WTC11 (cell line): ENCODE measurements around the gene DAO. TPM values are rescaled to one million over a fixed set of nuclear protein-coding genes. Genes with fewer than 3 reads are reported as not detected.

Experiments used
- ATAC-seq: fragments of 200-7000 bp; cut with Tn5 transposase; 2 replicates; pipeline ENCODE4 v1.10.0; 2021; ENCODE audit warnings: mild to moderate bottlenecking, moderate library complexity
- CTCF ChIA-PET: fragments of 300-600 bp; sonication (Branson Sonifier 250); formaldehyde crosslinking; loops from one replicate; lab custom pipeline; 2021; ENCODE audit warnings: antibody characterized with exemption; lab: Charles Lee
- POLR2A ChIA-PET: fragments of 350-600 bp; sonication (Branson Sonifier 250); formaldehyde crosslinking; loops from one replicate; lab custom pipeline; 2021; ENCODE audit warnings: antibody characterized with exemption; lab: Charles Lee
- DNase-seq: peaks from one replicate; pipeline ENCODE4 v3.0.0; 2021; ENCODE audit warnings: low spot score
- H3K27ac Mint-ChIP-seq: 2 replicates; pipeline ENCODE4 v1.8.0; 2021; ENCODE audit warnings: mixed read lengths
- H3K27me3 Mint-ChIP-seq: 2 replicates; pipeline ENCODE4 v1.8.0; 2021; ENCODE audit warnings: low read depth, mild to moderate bottlenecking, moderate library complexity, mixed read lengths
- H3K36me3 Mint-ChIP-seq: 2 replicates; pipeline ENCODE4 v1.8.0; 2021; ENCODE audit warnings: mixed read lengths
- H3K4me1 Mint-ChIP-seq: 2 replicates; pipeline ENCODE4 v1.8.0; 2022; ENCODE audit warnings: mixed read lengths
- H3K4me3 Mint-ChIP-seq: 2 replicates; pipeline ENCODE4 v1.8.0; 2021; ENCODE audit warnings: mild to moderate bottlenecking, moderate library complexity, mixed read lengths
- H3K9me3 Mint-ChIP-seq: 2 replicates; pipeline ENCODE4 v1.8.0; 2021; ENCODE audit warnings: mixed read lengths
- ATF2 ChIP-seq: sonication (generic); formaldehyde crosslinking; IDR thresholded peaks from 2 replicates; pipeline ENCODE4 v1.8.1; 2022; ENCODE audit warnings: low read depth, missing genetic modification reagents, borderline replicate concordance
- CREB1 ChIP-seq: sonication (generic); formaldehyde crosslinking; IDR thresholded peaks from 2 replicates; pipeline ENCODE4 v1.8.0; 2023; ENCODE audit warnings: mild to moderate bottlenecking, missing genetic modification reagents
- HMGXB4 ChIP-seq: sonication (generic); formaldehyde crosslinking; IDR thresholded peaks from 2 replicates; pipeline ENCODE4 v1.8.1; 2023; ENCODE audit warnings: mild to moderate bottlenecking, moderate library complexity, missing genetic modification reagents
- MAX ChIP-seq: sonication (generic); formaldehyde crosslinking; IDR thresholded peaks from 2 replicates; pipeline ENCODE4 v1.8.0; 2022; ENCODE audit warnings: mild to moderate bottlenecking, missing genetic modification reagents
- NFATC4 ChIP-seq: fragments of 250-450 bp; sonication (Bioruptor Pico); IDR thresholded peaks from 2 replicates; pipeline ENCODE4 v1.9.0; 2021; ENCODE audit warnings: mild to moderate bottlenecking
- ZBTB21 ChIP-seq: sonication (generic); formaldehyde crosslinking; IDR thresholded peaks from 2 replicates; pipeline ENCODE4 v1.8.1; 2023; ENCODE audit warnings: mild to moderate bottlenecking, missing genetic modification reagents, borderline replicate concordance
- ZBTB43 ChIP-seq: sonication (generic); formaldehyde crosslinking; IDR thresholded peaks from 2 replicates; pipeline ENCODE4 v1.8.1; 2023; ENCODE audit warnings: mild to moderate bottlenecking, missing genetic modification reagents
- ZNF281 ChIP-seq: sonication (generic); formaldehyde crosslinking; IDR thresholded peaks from 2 replicates; pipeline ENCODE4 v1.8.0; 2023; ENCODE audit warnings: mild to moderate bottlenecking, missing genetic modification reagents
- ZNF416 ChIP-seq: fragments of 250-450 bp; sonication (Bioruptor Pico); IDR thresholded peaks from 2 replicates; pipeline ENCODE4 v1.9.0; 2021; ENCODE audit warnings: mild to moderate bottlenecking, inconsistent platforms
- ZNF425 ChIP-seq: fragments of 250-450 bp; sonication (Bioruptor Pico); conservative IDR thresholded peaks from 2 replicates; pipeline ENCODE4 v1.9.0; 2021; ENCODE audit warnings: mild to moderate bottlenecking
- total RNA-seq: library from RNA; stranded (reverse); gene quantifications from 3 replicates; pipeline ENCODE4 v1.2.3, GENCODE V29; 2021
- TF ChIP-seq, protein P1 (sequence below): sonication (generic); formaldehyde crosslinking; IDR thresholded peaks from 2 replicates; pipeline ENCODE4 v1.8.0; 2023; ENCODE audit warnings: missing genetic modification reagents
- TF ChIP-seq, protein P2 (sequence below): fragments of 250-450 bp; sonication (Bioruptor Pico); IDR thresholded peaks from 2 replicates; pipeline ENCODE4 v2.1.2; 2022; ENCODE audit warnings: mild to moderate bottlenecking, moderate library complexity
- TF ChIP-seq, protein P3 (sequence below): fragments of 250-450 bp; sonication (Bioruptor Pico); IDR thresholded peaks from 2 replicates; pipeline ENCODE4 v1.9.0; 2021; ENCODE audit warnings: moderate library complexity, mild to moderate bottlenecking, inconsistent platforms, borderline replicate concordance
- TF ChIP-seq, protein P4 (sequence below): fragments of 250-450 bp; sonication (Bioruptor Pico); IDR thresholded peaks from 2 replicates; pipeline ENCODE4 v1.8.0; 2021; ENCODE audit warnings: mild to moderate bottlenecking

DAO gene
- total RNA-seq, 1 experiment from 2014 or later = 0.17 TPM

- Mint-ChIP-seq H3K4me1 (no peaks in the 10 kb centered on the region), H3K36me3 (no peaks in the 10 kb centered on the region), H3K27me3 (no peaks in the 10 kb centered on the region), H3K9me3 (no peaks in the 10 kb centered on the region), H3K27ac (no peak overlapping the region), H3K4me3 (no peak overlapping the region)
- CTCF ChIA-PET = no interaction called here
- POLR2A ChIA-PET = no interaction called here
- TF ChIP-seq ZBTB43 (CRISPR knock-in tag) (no peak), HMGXB4 (no peak), ZNF281 (no peak), ZNF416 (no peak), ZBTB21 (CRISPR knock-in tag) (no peak), NFATC4 (CRISPR knock-in tag) (no peak), ZNF425 (CRISPR knock-in tag) (no peak), MAX (CRISPR knock-in tag) (no peak), ATF2 (no peak), CREB1 (CRISPR knock-in tag) (no peak)
- TF ChIP-seq, protein P1, sequence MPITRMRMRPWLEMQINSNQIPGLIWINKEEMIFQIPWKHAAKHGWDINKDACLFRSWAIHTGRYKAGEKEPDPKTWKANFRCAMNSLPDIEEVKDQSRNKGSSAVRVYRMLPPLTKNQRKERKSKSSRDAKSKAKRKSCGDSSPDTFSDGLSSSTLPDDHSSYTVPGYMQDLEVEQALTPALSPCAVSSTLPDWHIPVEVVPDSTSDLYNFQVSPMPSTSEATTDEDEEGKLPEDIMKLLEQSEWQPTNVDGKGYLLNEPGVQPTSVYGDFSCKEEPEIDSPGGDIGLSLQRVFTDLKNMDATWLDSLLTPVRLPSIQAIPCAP (CRISPR knock-in tag) = no peak
- TF ChIP-seq, protein P2, sequence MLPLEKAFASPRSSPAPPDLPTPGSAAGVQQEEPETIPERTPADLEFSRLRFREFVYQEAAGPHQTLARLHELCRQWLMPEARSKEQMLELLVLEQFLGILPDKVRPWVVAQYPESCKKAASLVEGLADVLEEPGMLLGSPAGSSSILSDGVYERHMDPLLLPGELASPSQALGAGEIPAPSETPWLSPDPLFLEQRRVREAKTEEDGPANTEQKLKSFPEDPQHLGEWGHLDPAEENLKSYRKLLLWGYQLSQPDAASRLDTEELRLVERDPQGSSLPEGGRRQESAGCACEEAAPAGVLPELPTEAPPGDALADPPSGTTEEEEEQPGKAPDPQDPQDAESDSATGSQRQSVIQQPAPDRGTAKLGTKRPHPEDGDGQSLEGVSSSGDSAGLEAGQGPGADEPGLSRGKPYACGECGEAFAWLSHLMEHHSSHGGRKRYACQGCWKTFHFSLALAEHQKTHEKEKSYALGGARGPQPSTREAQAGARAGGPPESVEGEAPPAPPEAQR = no peak
- TF ChIP-seq, protein P3, sequence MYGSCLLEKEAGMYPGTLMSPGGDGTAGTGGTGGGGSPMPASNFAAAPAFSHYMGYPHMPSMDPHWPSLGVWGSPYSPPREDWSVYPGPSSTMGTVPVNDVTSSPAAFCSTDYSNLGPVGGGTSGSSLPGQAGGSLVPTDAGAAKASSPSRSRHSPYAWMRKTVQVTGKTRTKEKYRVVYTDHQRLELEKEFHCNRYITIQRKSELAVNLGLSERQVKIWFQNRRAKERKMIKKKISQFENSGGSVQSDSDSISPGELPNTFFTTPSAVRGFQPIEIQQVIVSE (CRISPR knock-in tag) = no peak
- TF ChIP-seq, protein P4, sequence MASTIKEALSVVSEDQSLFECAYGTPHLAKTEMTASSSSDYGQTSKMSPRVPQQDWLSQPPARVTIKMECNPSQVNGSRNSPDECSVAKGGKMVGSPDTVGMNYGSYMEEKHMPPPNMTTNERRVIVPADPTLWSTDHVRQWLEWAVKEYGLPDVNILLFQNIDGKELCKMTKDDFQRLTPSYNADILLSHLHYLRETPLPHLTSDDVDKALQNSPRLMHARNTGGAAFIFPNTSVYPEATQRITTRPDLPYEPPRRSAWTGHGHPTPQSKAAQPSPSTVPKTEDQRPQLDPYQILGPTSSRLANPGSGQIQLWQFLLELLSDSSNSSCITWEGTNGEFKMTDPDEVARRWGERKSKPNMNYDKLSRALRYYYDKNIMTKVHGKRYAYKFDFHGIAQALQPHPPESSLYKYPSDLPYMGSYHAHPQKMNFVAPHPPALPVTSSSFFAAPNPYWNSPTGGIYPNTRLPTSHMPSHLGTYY (CRISPR knock-in tag) = no peak
- ATAC-seq (no peak), DNase-seq (no peak)
Measured at GRCh38 chr12:108938247-108938924, 58.5 kb downstream of the DAO start.
